Motor neuron (in vitro differentiated cells): ENCODE data around the gene ISCU. TPM values are rescaled to one million over a fixed set of nuclear protein-coding genes. Genes with fewer than 3 reads are reported as not detected.

Experiments
- ATAC-seq, 8 experiments: fragments of 200-7000 bp; cut with Tn5 transposase; replicated peaks in 6 of 8; 2 replicates each; pipeline ENCODE4 v1.8.0; 2021; ENCODE audit warnings: mild to moderate bottlenecking in 8 of 8, moderate library complexity in 8 of 8
- H3K27ac ChIP-seq, 2 donors: fragments of 250-450 bp; sonication (Bioruptor Pico); 2 replicates each; pipeline ENCODE4 v1.9.0; 2021; ENCODE audit warnings: antibody characterized with exemption in 2 of 2, mild to moderate bottlenecking in 2 of 2, moderate library complexity in 1 of 2
- H3K4me1 ChIP-seq, 2 donors: fragments of 250-450 bp; sonication (Bioruptor Pico); replicated peaks in 1 of 2; 2 replicates each; pipeline ENCODE4 v1.6.1; 2021; ENCODE audit warnings: antibody characterized with exemption in 2 of 2, mild to moderate bottlenecking in 2 of 2, moderate library complexity in 1 of 2
- H3K4me3 ChIP-seq, 5 donors: fragments of 250-450 bp; sonication (Bioruptor Pico); 2 replicates each; pipeline ENCODE4 v1.9.0; 2021; ENCODE audit warnings: antibody characterized with exemption in 5 of 5, mild to moderate bottlenecking in 5 of 5, moderate library complexity in 4 of 5
- WGBS, 10 experiments: fragments of 450-650 bp; shearing (Covaris generic); methylation state at CpG; one replicate each; pipeline ENCODE4 v1.0.0; 2022; 5-methylcytosine and 5-hydroxymethylcytosine counted together
- in situ Hi-C, 9 experiments: fragments of 400-800 bp; cut with MboI; loops; one replicate each; pipeline ENCODE4 v1.15.0; 2021; ENCODE audit warnings: low sequenced_read_pairs in 9 of 9, low pct_unique_long_range_greater_than_20kb in 2 of 9; ENCODE audit not compliant: unreplicated experiment in 9 of 9
- total RNA-seq, 8 experiments: library from RNA; unstranded; fragments of 300-600 nt; gene quantifications; 2 replicates each; pipeline versions ENCODE4 v1.2.3 to v1.2.4, GENCODE V29; 2022

Gene ISCU
- total RNA-seq = 100 to 1,000 TPM in 3 of 8 experiments, 10 to 100 TPM in 5; 74.4 to 244 (median 90.2) TPM

DNA sequence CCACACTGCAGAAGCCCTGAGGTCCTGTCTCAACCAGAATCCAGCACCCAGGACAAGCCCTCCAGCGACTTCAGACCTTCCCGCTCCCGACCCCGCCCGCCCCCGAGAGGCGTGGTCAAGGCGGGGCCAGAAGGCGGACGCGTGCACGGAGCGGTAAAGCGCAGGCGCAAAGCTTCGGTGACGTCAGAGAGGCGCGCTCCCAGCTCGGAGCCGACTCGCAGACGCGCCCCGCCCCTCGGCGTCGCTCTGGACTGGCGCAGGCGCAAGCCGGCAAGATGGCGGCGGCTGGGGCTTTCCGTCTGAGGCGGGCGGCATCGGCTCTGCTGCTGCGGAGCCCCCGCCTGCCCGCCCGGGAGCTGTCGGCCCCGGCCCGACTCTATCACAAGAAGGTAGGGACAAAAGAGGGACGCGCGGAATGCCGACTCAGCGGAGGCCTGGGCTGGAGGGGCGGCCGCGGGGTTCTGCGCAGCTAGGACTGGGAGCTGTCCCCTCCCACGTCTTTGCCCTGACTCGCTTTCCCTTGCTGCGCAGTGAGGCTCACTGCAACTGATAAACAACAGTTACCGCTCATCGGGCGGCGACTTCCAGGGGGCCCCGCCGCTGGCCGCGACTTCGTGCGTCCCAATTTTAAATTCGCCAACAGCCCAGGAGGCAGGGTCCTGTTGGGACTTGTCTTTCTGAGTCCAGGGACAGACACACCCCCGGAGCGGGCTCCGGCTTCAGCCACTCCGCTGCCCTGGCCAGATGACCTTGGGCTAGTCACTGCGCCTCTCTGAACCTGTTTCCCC, at the start of gene ISCU:
TSS of gene ISCU (plus strand) at position 249 of the 788 bp plus-strand sequence. CDS start at position 276, 27 bp downstream.
- peak; percentile 59 to 89 (median 84) for ATAC-seq
- Histone ChIP-seq H3K27ac (peak within 1 kb of the TSS; percentile 91 to 98), H3K4me1 (peaks cover 9 to 10% of the 10 kb centered on the region in 2 donors), H3K4me3 (peak within 1 kb of the TSS; percentile 86 to 96 (median 88))
- in situ Hi-C loops = loop anchor here in 2 of 9 experiments (5.0 to 10.0 kb wide), 2 partner anchors 52 to 55 kb away; no protein-coding TSS in a partner anchor
- WGBS, 10 experiments = 0% methylated on average over 1 to 5 of the region's 72 CpGs; no CpG with 5 or more reads in 5 of the 10 experiments

DNA sequence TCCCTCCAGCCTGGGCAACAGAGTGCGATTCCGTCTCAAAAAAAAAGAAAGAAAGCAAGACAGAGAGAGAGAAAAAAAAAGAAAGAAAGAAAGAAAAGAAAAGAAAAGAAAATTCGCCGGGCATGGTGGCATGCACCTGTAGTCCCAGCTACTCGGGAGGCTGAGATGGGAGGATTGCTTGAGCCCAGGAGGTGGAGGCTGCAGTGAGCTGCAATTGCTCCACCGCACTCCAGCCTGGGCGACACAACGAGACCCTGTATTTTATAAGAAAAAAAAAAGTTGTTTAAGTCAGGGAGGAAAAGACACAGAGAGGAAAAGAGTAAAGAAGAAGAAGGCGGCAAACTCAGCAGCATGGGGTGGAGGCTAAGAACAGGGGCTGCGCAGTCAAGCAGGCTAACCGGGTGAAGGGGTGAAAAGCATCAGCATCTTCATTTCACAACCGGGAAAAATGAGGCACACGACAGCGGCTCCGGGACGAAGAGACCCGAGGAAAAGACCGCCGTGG, 47.9 kb upstream of the ISCU start:
- peak in 2 of 8 experiments; percentile 2 to 19 for ATAC-seq
- WGBS, 10 experiments = 15 to 73% (median 39%) methylated on average over 6 to 19 of the region's 19 CpGs
- Histone ChIP-seq H3K4me3 (peak overlapping the region; percentile 30 to 93 (median 78)), H3K4me1 (peaks cover 6 to 12% of the 10 kb centered on the region in 2 donors), H3K27ac (no peak overlapping the region)
- in situ Hi-C loops = loop anchor here in 1 of 9 experiments (25.0 kb wide), 1 partner anchor 577 kb away; no protein-coding TSS in a partner anchor

DNA sequence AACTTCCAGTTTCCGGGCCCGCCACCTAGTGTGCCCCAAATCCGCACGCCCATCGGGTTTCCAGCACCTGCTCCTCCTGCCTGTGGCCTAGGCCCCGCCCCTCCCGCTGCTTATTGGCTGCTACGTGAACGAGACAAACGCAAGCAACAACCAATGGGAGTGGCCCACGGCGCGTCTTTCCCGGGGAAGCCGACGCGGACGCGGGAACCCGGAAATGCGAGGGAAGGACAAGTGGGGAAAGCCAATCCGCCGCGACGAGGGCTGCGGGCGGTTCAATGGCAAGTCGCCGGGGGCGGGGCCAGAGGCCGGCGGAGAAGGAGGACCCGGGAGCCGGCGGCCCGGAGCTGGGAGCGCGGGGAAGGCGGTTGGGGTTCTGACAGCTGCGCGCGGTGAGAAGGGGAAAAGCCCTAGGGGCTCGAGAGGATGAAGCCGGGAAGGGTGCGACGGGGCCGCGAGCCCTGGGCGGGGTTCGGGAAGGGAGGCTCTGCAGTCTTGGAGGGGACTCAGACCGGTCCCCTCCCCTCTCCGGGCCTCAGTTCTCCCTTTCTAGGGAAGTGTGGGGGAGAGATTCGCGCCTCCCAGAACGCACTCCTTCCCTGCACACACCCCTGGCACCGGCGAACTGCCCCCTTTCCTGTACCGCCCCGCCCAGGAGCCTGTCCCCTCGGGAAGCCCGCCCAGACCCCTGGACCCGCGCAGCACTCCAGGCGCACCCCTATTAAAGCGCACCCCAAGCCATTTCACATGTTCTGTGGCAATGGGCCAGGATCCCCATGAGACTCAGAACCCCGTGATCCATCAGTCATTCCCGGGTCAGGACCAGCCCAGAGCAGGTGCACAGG, 47.2 kb upstream of the ISCU start, which contains the start of gene FICD:
TSS of gene FICD (plus strand) at position 305 of the 842 bp plus-strand sequence. CDS start 1,696 bp downstream, outside the sequence.
- peaks cover 6 to 12% of the 10 kb centered on the region in 2 donors for H3K4me1 ChIP-seq
- ATAC-seq = peak; percentile 86 to 97 (median 95)
- in situ Hi-C loops = loop anchor here in 1 of 9 experiments (25.0 kb wide), 1 partner anchor 578 kb away; no protein-coding TSS in a partner anchor
- peak within 1 kb of the TSS; percentile 54 to 93 (median 78) for H3K4me3 ChIP-seq
- 0 to 5% (median 1%) methylated on average over 4 to 14 of the region's 67 CpGs; no CpG with 5 or more reads in 7 of the 10 experiments for WGBS, 10 experiments
- H3K27ac ChIP-seq = peak within 1 kb of the TSS; percentile 34 to 71

DNA sequence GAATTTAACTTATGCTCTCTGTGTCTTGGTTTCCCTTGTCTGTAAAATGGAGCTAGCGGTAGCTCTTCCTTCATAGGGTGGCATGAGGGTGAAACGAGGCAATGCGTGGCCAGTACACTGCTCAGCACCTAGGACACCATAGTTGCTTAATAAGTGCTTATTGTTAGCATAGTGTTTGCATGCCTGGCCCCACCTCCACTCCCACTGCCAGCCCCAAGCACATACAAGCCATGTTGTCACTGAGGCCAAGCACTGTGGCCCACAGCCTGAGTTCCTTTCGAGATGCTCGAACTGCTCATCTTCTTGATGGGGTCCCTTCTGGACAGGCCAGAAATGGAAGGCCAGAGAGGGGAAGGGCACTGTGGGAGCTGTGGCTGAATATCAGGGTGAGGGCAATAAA, 46.5 kb upstream of the ISCU start:
- in situ Hi-C loops = loop anchor here in 1 of 9 experiments (25.0 kb wide), 1 partner anchor 579 kb away; no protein-coding TSS in a partner anchor
- Histone ChIP-seq H3K27ac (peak overlapping the region in 1 of 2 donors; percentile 71), H3K4me3 (peak overlapping the region; percentile 54 to 93 (median 78)), H3K4me1 (peaks cover 6 to 12% of the 10 kb centered on the region in 2 donors)
- 29 to 90% (median 70%) methylated on average over 2 to 5 of the region's 5 CpGs; no CpG with 5 or more reads in 5 of the 10 experiments for WGBS, 10 experiments
- peak in 2 of 8 experiments; percentile 1 to 5 for ATAC-seq

DNA sequence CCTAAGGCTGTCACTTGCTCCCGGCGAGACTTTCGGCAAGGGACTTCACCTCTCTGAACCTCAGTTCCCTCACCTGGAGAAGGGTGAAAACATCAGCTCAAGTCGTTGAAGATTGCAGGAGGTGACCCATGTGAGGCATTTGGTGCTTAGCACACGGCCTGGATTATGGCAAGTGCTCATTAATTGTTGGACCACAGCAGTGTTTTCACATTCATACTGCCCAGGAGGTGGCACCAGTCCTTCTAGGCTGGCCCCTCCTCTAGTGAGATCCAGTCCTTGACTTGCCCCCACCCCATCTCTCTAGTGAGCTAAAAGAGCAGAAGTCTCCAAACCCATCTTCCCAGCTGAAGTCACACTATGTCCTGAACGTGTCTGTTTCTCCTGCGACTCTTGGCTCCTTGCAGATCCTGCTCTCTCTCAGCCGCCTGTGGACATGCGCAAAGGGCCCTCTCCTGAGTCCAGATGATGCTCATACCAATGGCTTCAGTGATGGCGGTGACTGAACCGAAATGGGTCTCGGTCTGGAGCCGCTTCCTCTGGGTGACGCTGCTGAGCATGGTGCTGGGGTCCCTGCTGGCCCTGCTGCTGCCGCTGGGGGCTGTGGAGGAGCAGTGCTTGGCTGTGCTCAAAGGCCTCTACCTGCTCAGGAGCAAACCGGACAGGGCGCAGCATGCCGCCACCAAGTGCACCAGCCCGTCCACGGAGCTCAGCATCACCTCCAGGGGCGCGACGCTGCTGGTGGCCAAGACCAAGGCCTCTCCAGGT, 45.7 kb upstream of the ISCU start:
- in situ Hi-C loops = loop anchor here in 1 of 9 experiments (25.0 kb wide), 1 partner anchor 579 kb away; no protein-coding TSS in a partner anchor
- H3K4me3 ChIP-seq = no peak overlapping the region
- peaks cover 6 to 10% of the 10 kb centered on the region in 2 donors for H3K4me1 ChIP-seq
- no peak overlapping the region for H3K27ac ChIP-seq
- WGBS, 10 experiments = 83 to 100% (median 94%) methylated on average over 1 to 10 of the region's 23 CpGs; no CpG with 5 or more reads in 3 of the 10 experiments
- ATAC-seq = no peak

DNA sequence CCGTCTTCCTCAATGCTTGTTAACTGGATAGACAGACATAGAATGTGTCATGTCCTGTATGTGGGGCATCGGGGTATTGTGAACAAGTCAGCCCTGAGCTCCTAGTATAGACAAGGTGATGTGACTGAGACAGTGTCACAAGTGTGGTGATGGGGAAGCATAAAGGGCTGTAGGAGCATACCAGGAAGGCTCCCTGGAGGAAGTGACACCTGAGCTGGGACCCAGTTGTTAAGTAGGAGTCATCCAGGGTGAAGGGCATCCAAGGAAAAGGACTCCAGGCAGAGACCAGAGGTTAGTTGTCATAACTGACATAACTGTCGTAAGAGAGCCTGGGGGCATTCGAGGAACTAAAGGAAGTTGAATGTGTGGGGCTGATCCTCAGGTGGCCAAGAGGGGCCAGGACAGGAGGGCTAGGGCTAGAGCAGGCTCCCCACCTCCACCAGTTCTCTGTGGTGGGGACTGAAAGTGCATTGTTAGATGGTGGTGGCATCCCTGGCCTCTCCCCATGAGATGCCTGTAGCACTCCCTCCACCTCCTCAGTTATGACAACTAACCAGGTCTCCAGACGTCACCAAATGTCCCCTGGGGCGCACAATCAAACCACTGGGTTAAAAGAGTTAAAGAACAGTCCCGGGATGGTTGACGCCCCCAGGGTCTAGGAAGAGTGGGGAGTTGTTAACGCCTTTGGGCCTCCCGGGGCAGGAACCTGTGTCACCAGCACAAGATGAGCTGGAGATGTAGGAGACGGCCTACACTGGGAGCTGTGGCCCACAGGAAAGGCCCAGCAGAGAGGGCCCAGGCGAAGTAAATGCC, 44.9 kb upstream of the ISCU start:
- no peak for ATAC-seq
- Histone ChIP-seq H3K4me3 (no peak overlapping the region), H3K4me1 (peaks cover 4 to 7% of the 10 kb centered on the region in 2 donors), H3K27ac (no peak overlapping the region)
- WGBS, 10 experiments = 60 to 100% (median 90%) methylated on average over 1 to 7 of the region's 12 CpGs; no CpG with 5 or more reads in 4 of the 10 experiments
- in situ Hi-C loops = loop anchor here in 1 of 9 experiments (25.0 kb wide), 1 partner anchor 580 kb away; no protein-coding TSS in a partner anchor

DNA sequence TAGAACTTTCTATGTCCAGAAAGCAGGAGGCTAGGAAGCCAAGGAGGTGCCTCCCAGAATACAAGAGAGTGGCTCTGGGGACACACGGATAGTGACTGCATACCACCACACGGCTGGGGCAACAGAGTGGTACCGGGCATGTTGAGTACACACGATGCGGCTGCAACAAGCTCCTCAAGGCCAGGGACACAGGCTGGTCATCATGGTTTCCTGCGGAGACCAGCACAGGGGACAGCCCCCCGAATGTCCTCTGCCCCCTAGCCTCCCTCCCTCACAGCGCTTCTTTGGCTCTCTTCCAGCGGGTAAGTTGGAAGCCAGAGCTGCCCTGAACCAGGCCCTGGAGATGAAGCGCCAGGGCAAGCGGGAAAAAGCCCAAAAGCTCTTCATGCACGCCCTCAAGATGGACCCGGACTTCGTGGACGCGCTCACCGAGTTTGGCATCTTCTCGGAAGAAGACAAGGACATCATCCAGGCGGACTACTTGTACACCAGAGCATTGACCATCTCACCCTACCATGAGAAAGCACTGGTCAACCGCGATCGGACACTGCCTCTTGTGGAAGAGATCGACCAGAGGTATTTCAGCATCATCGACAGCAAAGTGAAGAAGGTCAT, 44.2 kb upstream of the ISCU start:
- Histone ChIP-seq H3K27ac (no peak overlapping the region), H3K4me1 (peaks cover 4 to 7% of the 10 kb centered on the region in 2 donors), H3K4me3 (no peak overlapping the region)
- 80 to 100% (median 90%) methylated on average over 1 to 12 of the region's 24 CpGs; no CpG with 5 or more reads in 4 of the 10 experiments for WGBS, 10 experiments
- in situ Hi-C loops = loop anchor here in 1 of 9 experiments (25.0 kb wide), 1 partner anchor 581 kb away; no protein-coding TSS in a partner anchor
- ATAC-seq = no peak

DNA sequence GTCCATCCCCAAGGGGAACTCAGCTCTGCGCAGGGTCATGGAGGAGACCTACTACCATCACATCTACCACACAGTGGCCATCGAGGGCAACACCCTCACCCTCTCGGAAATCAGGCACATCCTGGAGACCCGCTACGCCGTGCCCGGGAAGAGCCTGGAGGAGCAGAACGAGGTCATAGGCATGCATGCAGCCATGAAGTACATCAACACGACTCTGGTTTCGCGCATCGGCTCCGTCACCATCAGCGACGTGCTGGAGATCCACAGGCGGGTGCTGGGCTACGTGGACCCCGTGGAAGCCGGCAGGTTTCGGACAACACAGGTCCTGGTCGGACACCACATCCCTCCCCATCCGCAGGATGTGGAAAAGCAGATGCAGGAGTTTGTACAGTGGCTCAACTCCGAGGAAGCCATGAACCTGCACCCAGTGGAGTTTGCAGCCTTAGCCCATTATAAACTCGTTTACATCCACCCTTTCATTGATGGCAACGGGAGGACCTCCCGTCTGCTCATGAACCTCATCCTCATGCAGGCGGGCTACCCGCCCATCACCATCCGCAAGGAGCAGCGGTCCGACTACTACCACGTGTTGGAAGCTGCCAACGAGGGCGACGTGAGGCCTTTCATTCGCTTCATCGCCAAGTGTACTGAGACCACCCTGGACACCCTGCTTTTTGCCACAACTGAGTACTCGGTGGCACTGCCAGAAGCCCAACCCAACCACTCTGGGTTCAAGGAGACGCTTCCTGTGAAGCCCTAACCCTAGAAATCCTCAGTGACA, 43.5 kb upstream of the ISCU start:
- H3K4me1 ChIP-seq = peaks cover 4 to 7% of the 10 kb centered on the region in 2 donors
- no peak for ATAC-seq
- no peak overlapping the region for H3K27ac ChIP-seq
- in situ Hi-C loops = loop anchor here in 1 of 9 experiments (25.0 kb wide), 1 partner anchor 582 kb away; no protein-coding TSS in a partner anchor
- H3K4me3 ChIP-seq = no peak overlapping the region
- 76 to 100% (median 93%) methylated on average over 1 to 21 of the region's 39 CpGs; no CpG with 5 or more reads in 5 of the 10 experiments for WGBS, 10 experiments

DNA sequence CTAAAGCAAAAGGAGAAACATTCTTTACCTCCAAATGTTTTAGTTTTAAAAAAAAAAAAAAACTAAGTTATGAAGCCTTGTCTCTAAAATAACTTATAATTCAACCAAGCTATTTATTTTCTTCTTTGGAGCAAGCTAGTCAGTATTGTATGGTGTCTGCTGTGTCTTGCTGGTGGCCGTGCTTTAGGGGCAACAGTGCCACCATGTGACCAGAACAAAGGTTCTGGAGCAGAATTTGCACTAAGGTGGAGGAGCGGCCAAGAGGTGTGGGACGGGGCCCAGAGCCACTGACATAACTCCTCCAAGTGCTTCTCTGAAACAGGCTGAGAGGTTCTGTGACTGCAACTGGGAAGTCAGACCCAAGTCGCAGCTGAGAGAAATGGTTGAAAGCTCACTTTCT, 42.8 kb upstream of the ISCU start:
- in situ Hi-C loops = loop anchor here in 1 of 9 experiments (25.0 kb wide), 1 partner anchor 582 kb away; no protein-coding TSS in a partner anchor
- Histone ChIP-seq H3K4me3 (no peak overlapping the region), H3K4me1 (peaks cover 4 to 7% of the 10 kb centered on the region in 2 donors), H3K27ac (no peak overlapping the region)
- WGBS, 10 experiments = 40 to 100% (median 82%) methylated on average over 1 to 4 of the region's 4 CpGs; no CpG with 5 or more reads in 2 of the 10 experiments
- ATAC-seq = no peak

DNA sequence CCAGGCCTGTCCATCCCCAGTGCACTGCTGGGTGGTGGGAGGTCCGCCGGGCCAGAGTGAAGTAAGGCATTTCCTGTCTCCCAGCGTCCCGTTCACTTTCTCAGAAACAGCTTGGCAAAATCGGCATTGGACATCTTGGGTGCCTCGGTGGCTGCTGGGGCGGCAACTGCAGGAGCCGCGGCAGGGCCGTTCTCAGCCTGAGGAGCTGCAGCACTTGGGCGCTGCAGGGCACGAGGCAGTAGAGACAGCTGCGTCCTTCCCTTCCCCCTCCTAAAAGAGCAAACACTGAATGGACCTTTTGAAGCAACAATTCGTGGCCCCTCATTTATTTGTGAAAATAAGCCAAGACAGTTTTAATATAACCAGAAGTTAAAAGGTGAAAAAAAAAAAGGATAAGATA, 39.0 kb upstream of the ISCU start:
- Histone ChIP-seq H3K27ac (no peak overlapping the region), H3K4me3 (no peak overlapping the region), H3K4me1 (peaks cover 0 to 6% of the 10 kb centered on the region in 2 donors)
- in situ Hi-C loops = loop anchor here in 1 of 9 experiments (25.0 kb wide), 1 partner anchor 586 kb away; no protein-coding TSS in a partner anchor
- 43 to 100% (median 87%) methylated on average over 3 to 12 of the region's 14 CpGs; no CpG with 5 or more reads in 3 of the 10 experiments for WGBS, 10 experiments
- ATAC-seq = no peak
